ENCODE measurements around the gene AHR.
A peak's percentile ranks its signal among the peaks of the same experiment; 100 is the strongest.

The AHR gene

GRCh38 chr7:17298102-17298839, at the start of gene AHR:
AHR (plus strand) TSS chr7:17298652; CDS start chr7:17299265, 613 bp downstream.
- Mint-ChIP-seq H3K4me1 (peaks cover 32% of the 10 kb centered on the region), H3K36me3 (ENCODE audit: insufficient read depth) (peaks cover 15% of the 10 kb centered on the region), H3K4me3 (peak within 1 kb of the TSS; percentile 93), H3K27me3 (no peaks in the 10 kb centered on the region), H3K27ac (ENCODE audit: low read depth) (peak within 1 kb of the TSS; percentile 95), H3K9me3 (no peaks in the 10 kb centered on the region)
- peak; percentile 75 for ATAC-seq (replicated peaks; ENCODE audit: extremely low read depth, poor library complexity, severe bottlenecking)
- peak; percentile 68 to 76 for DNase-seq (ENCODE audit: low spot score in 2 of 2)

GRCh38 chr7:17253885-17254284, 44.6 kb upstream of the AHR start:
- no peaks in the 10 kb centered on the region for H3K9me3 Mint-ChIP-seq
- H3K27me3 Mint-ChIP-seq, result no peaks in the 10 kb centered on the region
- H3K36me3 Mint-ChIP-seq (ENCODE audit: insufficient read depth), result peaks cover 2% of the 10 kb centered on the region
- no peak overlapping the region for H3K4me3 Mint-ChIP-seq
- H3K4me1 Mint-ChIP-seq, result no peaks in the 10 kb centered on the region
- H3K27ac Mint-ChIP-seq (ENCODE audit: low read depth), result no peak overlapping the region
- DNase-seq (ENCODE audit: low spot score in 2 of 2) (no peak), ATAC-seq (replicated peaks; ENCODE audit: extremely low read depth, poor library complexity, severe bottlenecking) (no peak)

- DNase-seq (ENCODE audit: low spot score in 2 of 2), result no peak
Observed at GRCh38 chr7:17255926-17256325, 42.5 kb upstream of the AHR start.

GRCh38 chr7:17256375-17256774, 42.1 kb upstream of the AHR start:
- no peak overlapping the region for H3K4me3 Mint-ChIP-seq
- H3K9me3 Mint-ChIP-seq, result no peaks in the 10 kb centered on the region
- no peak for ATAC-seq (replicated peaks; ENCODE audit: extremely low read depth, poor library complexity, severe bottlenecking)

More at GRCh38 chr7:17255926-17256325, 42.5 kb upstream of the AHR start:
- no peak overlapping the region for H3K27ac Mint-ChIP-seq (ENCODE audit: low read depth)
- no peaks in the 10 kb centered on the region for H3K27me3 Mint-ChIP-seq
- ATAC-seq (replicated peaks; ENCODE audit: extremely low read depth, poor library complexity, severe bottlenecking), result no peak
- no peak overlapping the region for H3K4me3 Mint-ChIP-seq
- H3K9me3 Mint-ChIP-seq, result no peaks in the 10 kb centered on the region
- H3K36me3 Mint-ChIP-seq (ENCODE audit: insufficient read depth), result peaks cover 2% of the 10 kb centered on the region
- no peaks in the 10 kb centered on the region for H3K4me1 Mint-ChIP-seq

GRCh38 chr7:17266565-17266964, 31.9 kb upstream of the AHR start:
- peaks cover 18% of the 10 kb centered on the region for H3K9me3 Mint-ChIP-seq
- H3K36me3 Mint-ChIP-seq (ENCODE audit: insufficient read depth), result peaks cover 4% of the 10 kb centered on the region
- peaks cover 7% of the 10 kb centered on the region for H3K4me1 Mint-ChIP-seq
- H3K27ac Mint-ChIP-seq (ENCODE audit: low read depth), result no peak overlapping the region
- H3K27me3 Mint-ChIP-seq, result no peaks in the 10 kb centered on the region
- ATAC-seq (replicated peaks; ENCODE audit: extremely low read depth, poor library complexity, severe bottlenecking) (no peak), DNase-seq (ENCODE audit: low spot score in 2 of 2) (no peak)
- H3K4me3 Mint-ChIP-seq, result no peak overlapping the region

More at GRCh38 chr7:17256375-17256774, 42.1 kb upstream of the AHR start:
- Mint-ChIP-seq H3K27ac (ENCODE audit: low read depth) (no peak overlapping the region), H3K27me3 (no peaks in the 10 kb centered on the region), H3K36me3 (ENCODE audit: insufficient read depth) (peaks cover 2% of the 10 kb centered on the region), H3K4me1 (peaks cover 2% of the 10 kb centered on the region)
- DNase-seq (ENCODE audit: low spot score in 2 of 2), result no peak

- ATAC-seq (replicated peaks; ENCODE audit: extremely low read depth, poor library complexity, severe bottlenecking) (no peak), DNase-seq (ENCODE audit: low spot score in 2 of 2) (no peak)
- no peak overlapping the region for H3K4me3 Mint-ChIP-seq
- no peaks in the 10 kb centered on the region for H3K27me3 Mint-ChIP-seq
- peaks cover 4% of the 10 kb centered on the region for H3K36me3 Mint-ChIP-seq (ENCODE audit: insufficient read depth)
- H3K27ac Mint-ChIP-seq (ENCODE audit: low read depth), result no peak overlapping the region
- H3K4me1 Mint-ChIP-seq, result peaks cover under 1% of the 10 kb centered on the region
- H3K9me3 Mint-ChIP-seq, result peaks cover 24% of the 10 kb centered on the region
Observed at GRCh38 chr7:17269341-17270221, 28.9 kb upstream of the AHR start.

GRCh38 chr7:17274551-17275245, 23.8 kb upstream of the AHR start:
- DNase-seq (ENCODE audit: low spot score in 2 of 2) (no peak), ATAC-seq (replicated peaks; ENCODE audit: extremely low read depth, poor library complexity, severe bottlenecking) (no peak)
- H3K4me3 Mint-ChIP-seq, result no peak overlapping the region
- no peaks in the 10 kb centered on the region for H3K27me3 Mint-ChIP-seq
- peaks cover 9% of the 10 kb centered on the region for H3K9me3 Mint-ChIP-seq
- H3K4me1 Mint-ChIP-seq, result peaks cover 12% of the 10 kb centered on the region
- H3K27ac Mint-ChIP-seq (ENCODE audit: low read depth), result no peak overlapping the region
- H3K36me3 Mint-ChIP-seq (ENCODE audit: insufficient read depth), result peaks cover 3% of the 10 kb centered on the region

- Mint-ChIP-seq H3K4me1 (peaks cover 12% of the 10 kb centered on the region), H3K4me3 (no peak overlapping the region), H3K27ac (ENCODE audit: low read depth) (no peak overlapping the region), H3K36me3 (ENCODE audit: insufficient read depth) (no peaks in the 10 kb centered on the region), H3K27me3 (no peaks in the 10 kb centered on the region), H3K9me3 (peaks cover 6% of the 10 kb centered on the region)
- DNase-seq (ENCODE audit: low spot score in 2 of 2), result no peak
- no peak for ATAC-seq (replicated peaks; ENCODE audit: extremely low read depth, poor library complexity, severe bottlenecking)
Observed at GRCh38 chr7:17275749-17276671, 22.4 kb upstream of the AHR start.

- Mint-ChIP-seq H3K4me3 (no peak overlapping the region), H3K4me1 (peaks cover 12% of the 10 kb centered on the region), H3K9me3 (no peaks in the 10 kb centered on the region), H3K27ac (ENCODE audit: low read depth) (no peak overlapping the region), H3K27me3 (no peaks in the 10 kb centered on the region), H3K36me3 (ENCODE audit: insufficient read depth) (no peaks in the 10 kb centered on the region)
- ATAC-seq (replicated peaks; ENCODE audit: extremely low read depth, poor library complexity, severe bottlenecking) (no peak), DNase-seq (ENCODE audit: low spot score in 2 of 2) (no peak)
Observed at GRCh38 chr7:17279061-17279460, 19.4 kb upstream of the AHR start.

- ATAC-seq (replicated peaks; ENCODE audit: extremely low read depth, poor library complexity, severe bottlenecking), result no peak
- H3K36me3 Mint-ChIP-seq (ENCODE audit: insufficient read depth), result no peaks in the 10 kb centered on the region
Observed at GRCh38 chr7:17289074-17289645, 9.3 kb upstream of the AHR start.

GRCh38 chr7:17292843-17293242, 5.6 kb upstream of the AHR start:
- Mint-ChIP-seq H3K4me1 (peaks cover 13% of the 10 kb centered on the region), H3K9me3 (no peaks in the 10 kb centered on the region), H3K4me3 (no peak overlapping the region), H3K36me3 (ENCODE audit: insufficient read depth) (peaks cover 2% of the 10 kb centered on the region), H3K27ac (ENCODE audit: low read depth) (no peak overlapping the region), H3K27me3 (no peaks in the 10 kb centered on the region)
- no peak for DNase-seq (ENCODE audit: low spot score in 2 of 2)
- no peak for ATAC-seq (replicated peaks; ENCODE audit: extremely low read depth, poor library complexity, severe bottlenecking)

More at GRCh38 chr7:17289074-17289645, 9.3 kb upstream of the AHR start:
- Mint-ChIP-seq H3K9me3 (no peaks in the 10 kb centered on the region), H3K4me1 (peaks cover 4% of the 10 kb centered on the region), H3K27ac (ENCODE audit: low read depth) (no peak overlapping the region), H3K27me3 (no peaks in the 10 kb centered on the region), H3K4me3 (no peak overlapping the region)
- no peak for DNase-seq (ENCODE audit: low spot score in 2 of 2)

Measured in central memory CD8-positive, alpha-beta T cell (primary cell).